Measurements from ENCODE around the gene YTHDF1. TPM values are rescaled to one million over a fixed set of nuclear protein-coding genes. Genes with fewer than 3 reads are reported as not detected.

YTHDF1 gene
- total and polyA plus RNA-seq, 2 donors (not counting 1 experiment from before 2014, with no cell fraction given), result 16.3 to 25.9 TPM

DNA sequence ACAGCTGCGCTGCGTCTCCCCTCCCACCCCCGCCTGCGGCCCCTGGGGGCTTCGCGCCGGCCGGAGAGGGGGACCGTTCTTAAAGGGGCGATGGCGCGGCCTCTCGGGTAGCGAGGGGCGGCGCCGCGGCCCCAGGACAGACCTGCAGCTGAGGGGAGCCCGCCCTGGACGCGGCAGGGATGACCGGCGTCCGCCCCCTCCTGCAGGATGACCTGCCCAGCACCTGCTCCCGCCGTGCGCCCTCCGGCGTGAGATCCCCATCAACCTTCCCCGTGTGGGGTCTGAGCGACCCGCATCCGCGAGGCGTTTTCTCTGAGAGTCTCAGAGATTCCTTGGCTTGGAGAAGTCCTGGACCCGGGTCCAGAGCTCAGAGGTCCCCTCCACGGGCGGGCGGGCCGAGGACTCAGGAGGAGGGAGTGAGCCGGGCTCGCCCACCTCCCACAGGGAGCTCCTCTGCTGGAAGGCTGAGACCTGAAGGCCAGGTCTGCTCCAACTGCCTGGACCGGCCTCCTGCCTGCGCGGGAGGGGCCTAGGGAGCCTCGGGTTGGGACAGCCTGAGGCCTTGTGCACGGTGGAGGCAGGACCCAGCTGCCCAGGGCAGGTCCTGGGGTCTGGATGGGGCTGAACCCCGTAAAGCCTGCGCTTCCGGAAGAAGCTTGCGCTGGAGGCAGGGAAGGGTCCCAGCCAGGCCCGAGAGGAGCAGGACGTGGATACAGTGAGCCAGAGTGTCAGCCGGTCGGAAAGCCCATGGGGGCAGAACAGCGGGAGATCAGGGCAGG lies 38.9 kb upstream of the YTHDF1 start:
- no peaks in the 10 kb centered on the region for H4K20me1 ChIP-seq (ENCODE audit: control insufficient read depth, extremely low read depth, insufficient read depth, low read length)
- no peak overlapping the region for H3K27ac ChIP-seq (ENCODE audit: insufficient read depth, low read length)
- H3K4me1 ChIP-seq (ENCODE audit: control insufficient read depth, extremely low read depth, insufficient read depth, low read length), result no peaks in the 10 kb centered on the region
- H3K27me3 ChIP-seq (ENCODE audit: control insufficient read depth, insufficient read depth, low read length), result peaks cover 39% of the 10 kb centered on the region
- no peak overlapping the region for H3K9ac ChIP-seq (ENCODE audit: insufficient read depth, low read length)
- H3K4me2 ChIP-seq (ENCODE audit: extremely low read depth, insufficient read depth, low read length), result no peak overlapping the region
- TF ChIP-seq CTCF (conservative IDR thresholded peaks at IDR 0.05 in 1 of 2, IDR thresholded peaks at IDR 0.05 in 1 of 2; ENCODE audit: low read depth in 1 of 2, low read length in 2 of 2) (no peak), EZH2 (IDR thresholded peaks at IDR 0.05; ENCODE audit: low read length, missing control alignments) (no peak)
- no peak overlapping the region for H3K4me3 ChIP-seq (replicated peaks in 1 of 4; ENCODE audit: control extremely low read depth in 1 of 4, insufficient read depth in 1 of 4, low read depth in 3 of 4, low read length in 4 of 4)
- H3K9me3 ChIP-seq (ENCODE audit: control insufficient read depth, insufficient read depth, low read depth, low read length), result no peaks in the 10 kb centered on the region
- no peaks in the 10 kb centered on the region for H3K79me2 ChIP-seq (ENCODE audit: control insufficient read depth, insufficient read depth, low read length)
- DNase-seq (ENCODE audit: low read depth in 2 of 2), result no peak
- no peaks in the 10 kb centered on the region for H3K36me3 ChIP-seq (ENCODE audit: control insufficient read depth, insufficient read depth, low read length)
- H2AFZ ChIP-seq (ENCODE audit: low read length), result no peak overlapping the region

- Histone ChIP-seq H3K79me2 (ENCODE audit: control insufficient read depth, insufficient read depth, low read length) (no peaks in the 10 kb centered on the region), H3K9me3 (ENCODE audit: control insufficient read depth, insufficient read depth, low read depth, low read length) (no peaks in the 10 kb centered on the region), H3K36me3 (ENCODE audit: control insufficient read depth, insufficient read depth, low read length) (no peaks in the 10 kb centered on the region), H3K27me3 (ENCODE audit: control insufficient read depth, insufficient read depth, low read length) (peaks cover 39% of the 10 kb centered on the region), H3K4me3 (replicated peaks in 1 of 4; ENCODE audit: control extremely low read depth in 1 of 4, insufficient read depth in 1 of 4, low read depth in 3 of 4, low read length in 4 of 4) (no peak within 1 kb of the TSS), H3K9ac (ENCODE audit: insufficient read depth, low read length) (no peak within 1 kb of the TSS), H4K20me1 (ENCODE audit: control insufficient read depth, extremely low read depth, insufficient read depth, low read length) (no peaks in the 10 kb centered on the region), H3K27ac (ENCODE audit: insufficient read depth, low read length) (no peak within 1 kb of the TSS), H2AFZ (ENCODE audit: low read length) (no peak within 1 kb of the TSS), H3K4me1 (ENCODE audit: control insufficient read depth, extremely low read depth, insufficient read depth, low read length) (no peaks in the 10 kb centered on the region), H3K4me2 (ENCODE audit: extremely low read depth, insufficient read depth, low read length) (no peak within 1 kb of the TSS)
- TF ChIP-seq CTCF (conservative IDR thresholded peaks at IDR 0.05 in 1 of 2, IDR thresholded peaks at IDR 0.05 in 1 of 2; ENCODE audit: low read depth in 1 of 2, low read length in 2 of 2), result no peak
- TF ChIP-seq EZH2 (IDR thresholded peaks at IDR 0.05; ENCODE audit: low read length, missing control alignments), result no peak
- no peak for DNase-seq (ENCODE audit: low read depth in 2 of 2)
Observed at GRCh38 chr20:63254232-63254605, 38.3 kb upstream of the YTHDF1 start, which contains the start of gene NKAIN4. Gene NKAIN4, minus strand, starts transcription at chr20:63254463. Its CDS starts 13 bp downstream, at chr20:63254450.

- no peak for DNase-seq (ENCODE audit: low read depth in 2 of 2)
- Histone ChIP-seq H4K20me1 (ENCODE audit: control insufficient read depth, extremely low read depth, insufficient read depth, low read length) (no peaks in the 10 kb centered on the region), H3K79me2 (ENCODE audit: control insufficient read depth, insufficient read depth, low read length) (no peaks in the 10 kb centered on the region), H3K27ac (ENCODE audit: insufficient read depth, low read length) (no peak overlapping the region), H3K4me2 (ENCODE audit: extremely low read depth, insufficient read depth, low read length) (no peak overlapping the region), H2AFZ (ENCODE audit: low read length) (no peak overlapping the region), H3K9ac (ENCODE audit: insufficient read depth, low read length) (no peak overlapping the region), H3K9me3 (ENCODE audit: control insufficient read depth, insufficient read depth, low read depth, low read length) (no peaks in the 10 kb centered on the region), H3K27me3 (ENCODE audit: control insufficient read depth, insufficient read depth, low read length) (peaks cover 36% of the 10 kb centered on the region), H3K4me3 (replicated peaks in 1 of 4; ENCODE audit: control extremely low read depth in 1 of 4, insufficient read depth in 1 of 4, low read depth in 3 of 4, low read length in 4 of 4) (no peak overlapping the region), H3K4me1 (ENCODE audit: control insufficient read depth, extremely low read depth, insufficient read depth, low read length) (no peaks in the 10 kb centered on the region), H3K36me3 (ENCODE audit: control insufficient read depth, insufficient read depth, low read length) (no peaks in the 10 kb centered on the region)
- TF ChIP-seq CTCF (conservative IDR thresholded peaks at IDR 0.05 in 1 of 2, IDR thresholded peaks at IDR 0.05 in 1 of 2; ENCODE audit: low read depth in 1 of 2, low read length in 2 of 2), result no peak
- TF ChIP-seq EZH2 (IDR thresholded peaks at IDR 0.05; ENCODE audit: low read length, missing control alignments), result peak; percentile 52
Observed at GRCh38 chr20:63253438-63254231, 37.7 kb upstream of the YTHDF1 start.

Measured in fibroblast of lung (primary cell).